ENCODE measurements around the gene PTPRK.

PTPRK gene

DNA sequence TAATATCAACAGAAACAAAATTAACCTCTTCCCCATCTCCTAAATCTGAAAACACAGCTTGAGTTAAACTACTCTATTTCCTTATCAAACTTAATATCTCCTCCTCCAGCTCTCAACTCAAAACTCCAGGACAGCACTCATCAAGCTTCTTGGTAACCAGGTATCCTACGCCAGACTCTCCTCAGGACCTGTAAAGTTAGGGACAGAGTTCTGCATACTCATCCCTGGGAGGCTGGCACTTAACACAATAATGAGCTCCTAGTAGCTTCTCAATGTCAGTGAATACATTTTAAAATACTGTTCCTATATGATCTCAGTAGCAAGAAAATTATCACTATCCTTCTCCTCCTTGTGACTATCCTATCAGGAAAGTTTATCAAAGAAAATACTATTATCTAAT, 240.3 kb downstream of the PTPRK start:
- DNase-seq: no peak

DNA sequence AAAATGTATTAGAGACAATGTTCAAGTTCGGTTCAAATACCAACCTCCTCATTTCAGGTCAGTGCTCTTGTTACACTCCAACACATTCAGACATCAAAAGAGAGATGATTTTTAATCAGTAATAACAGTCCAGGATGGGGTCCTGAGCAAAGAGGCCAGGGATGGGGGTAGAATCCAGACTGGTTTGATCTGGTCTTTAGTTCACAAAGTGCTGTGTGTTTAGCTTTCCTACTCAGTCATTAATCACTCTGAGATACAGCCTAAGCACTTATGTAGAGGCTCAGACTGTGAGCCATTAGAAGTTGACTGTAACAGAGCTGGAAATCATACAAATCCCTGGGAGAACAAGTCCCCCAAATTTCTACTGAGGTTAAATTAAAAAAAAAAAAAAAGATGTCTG, 241.6 kb downstream of the PTPRK start:
- DNase-seq: no peak

DNA sequence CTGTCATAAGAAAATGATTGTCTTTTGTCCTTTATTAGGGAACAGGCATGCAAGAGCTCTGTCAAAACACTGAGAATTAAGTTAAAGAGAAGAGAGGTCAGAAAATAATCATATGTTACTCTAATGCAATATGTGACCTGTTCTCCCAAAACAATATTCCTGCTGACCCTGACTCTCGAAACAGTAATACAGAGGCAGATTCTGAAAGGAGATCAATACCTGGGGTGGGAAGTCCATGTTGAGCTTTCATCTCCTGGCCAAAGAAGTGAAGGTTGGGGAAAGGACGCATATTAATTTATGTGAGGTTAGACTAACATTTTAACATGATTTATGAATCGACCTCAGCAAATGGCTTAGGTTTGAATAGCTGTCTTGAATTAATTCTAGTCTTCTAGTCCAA, 243.0 kb downstream of the PTPRK start:
- DNase-seq: no peak

DNA sequence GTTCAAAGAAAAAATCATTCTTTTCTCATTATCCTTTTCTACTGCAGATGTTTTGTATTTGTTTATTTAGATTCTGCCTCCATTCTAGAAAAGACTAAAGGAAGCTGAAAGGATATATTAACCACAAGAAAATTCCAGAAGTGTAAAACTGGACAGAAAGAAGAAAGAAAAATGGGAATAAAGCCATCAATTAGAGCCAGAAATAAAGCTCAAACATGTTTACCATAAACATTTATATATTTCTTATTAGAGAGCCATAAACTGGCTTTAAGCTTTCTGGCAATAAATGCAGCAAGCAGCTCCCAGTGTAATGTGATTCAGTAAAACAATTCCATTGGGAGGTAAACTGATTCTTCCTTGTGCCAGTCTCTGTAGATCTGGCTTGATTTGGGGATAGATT, 244.1 kb downstream of the PTPRK start:
- DNase-seq: no peak

DNA sequence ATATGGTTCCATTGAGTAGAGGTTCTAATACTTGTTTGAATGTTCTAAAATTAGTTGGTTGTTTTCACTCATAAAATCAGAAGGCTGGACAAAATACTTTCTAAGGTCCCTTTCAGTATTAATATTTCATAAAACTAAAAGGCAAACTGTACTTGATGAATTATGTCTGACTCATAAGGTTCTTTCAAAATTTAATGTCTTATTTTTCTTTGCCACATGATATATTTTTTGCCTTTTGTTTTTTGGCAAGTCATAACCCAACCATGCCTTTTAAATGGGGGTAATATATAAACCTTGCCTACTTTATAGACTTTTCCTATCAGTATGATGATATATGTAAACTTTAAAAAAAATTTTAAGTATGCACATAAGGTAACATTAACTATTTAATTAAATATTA, 244.7 kb downstream of the PTPRK start:
- DNase-seq: no peak

DNA sequence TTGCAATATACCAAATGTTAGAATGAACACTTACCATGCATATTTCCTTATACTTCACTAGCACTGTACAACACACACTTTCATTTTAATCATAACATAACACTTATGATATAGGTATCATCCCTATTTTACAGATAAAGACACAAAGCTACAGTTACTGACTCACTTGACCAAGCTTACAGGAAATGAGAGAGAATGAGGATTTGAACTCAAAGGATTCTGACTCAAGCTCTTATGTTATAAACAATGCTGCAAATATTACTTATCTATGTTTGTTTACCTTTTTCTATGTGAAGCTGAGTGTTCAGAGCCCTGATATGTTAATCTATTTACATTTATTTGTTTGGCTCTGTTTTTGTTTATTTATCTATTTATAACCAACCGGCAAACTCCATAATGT, 245.4 kb downstream of the PTPRK start:
- DNase-seq: no peak

DNA sequence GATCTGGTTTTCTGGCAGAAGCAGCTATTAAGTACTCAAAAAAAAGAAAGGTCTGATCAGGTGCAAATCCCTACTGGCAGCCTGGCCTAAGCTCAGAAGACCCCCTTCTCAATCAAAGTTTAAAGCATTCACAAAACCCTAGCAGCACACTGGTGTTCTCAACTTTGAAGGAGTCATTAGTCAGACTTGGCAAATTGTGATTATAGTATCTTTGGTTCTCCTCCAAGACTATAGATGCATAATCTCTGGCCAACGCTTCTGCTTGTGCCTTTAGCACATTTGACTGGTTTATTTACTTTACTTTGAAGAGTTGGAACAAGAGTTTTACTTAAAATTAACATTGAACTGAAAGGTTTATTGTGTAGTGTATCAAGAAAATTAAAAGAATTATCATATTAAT, 248.9 kb downstream of the PTPRK start:
- no peak for DNase-seq

DNA sequence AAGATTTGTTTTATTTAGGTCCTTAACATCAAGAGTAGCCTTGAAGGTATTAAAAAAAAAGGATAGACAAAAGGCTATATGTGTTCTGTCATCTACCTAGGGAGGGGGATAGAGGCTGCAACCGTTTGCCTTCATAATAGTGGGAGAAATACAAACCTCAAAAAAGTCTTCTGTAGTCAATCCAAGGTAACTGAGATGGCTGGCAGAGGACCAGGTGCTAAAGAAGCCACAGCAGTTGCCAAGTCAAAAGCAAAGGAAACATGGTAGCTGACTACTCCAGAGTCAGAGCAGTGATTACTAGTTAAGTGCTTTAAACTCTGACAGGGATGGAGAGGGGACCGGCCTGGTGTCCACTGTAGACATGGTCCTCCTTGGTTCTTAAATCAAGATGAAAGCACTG, 249.4 kb downstream of the PTPRK start:
- DNase-seq: no peak

DNA sequence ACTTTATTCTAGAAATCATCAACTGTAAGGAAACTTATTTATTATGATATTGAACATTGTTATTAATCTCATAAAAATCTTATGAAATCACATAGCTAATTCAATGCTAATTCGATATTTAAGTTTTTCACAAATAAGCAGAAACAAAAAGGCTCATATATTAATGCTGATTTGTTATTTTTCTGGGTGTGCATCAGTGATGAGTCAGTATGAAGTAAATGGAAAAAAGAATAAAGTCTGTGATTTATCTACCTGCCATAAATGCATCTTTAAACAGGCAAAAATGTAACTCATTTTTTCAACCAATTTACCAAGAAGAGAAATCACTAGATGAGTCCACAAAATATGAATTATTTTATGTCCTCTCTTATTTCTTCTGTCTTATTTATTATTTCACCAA, 253.5 kb downstream of the PTPRK start:
- no peak for DNase-seq

DNA sequence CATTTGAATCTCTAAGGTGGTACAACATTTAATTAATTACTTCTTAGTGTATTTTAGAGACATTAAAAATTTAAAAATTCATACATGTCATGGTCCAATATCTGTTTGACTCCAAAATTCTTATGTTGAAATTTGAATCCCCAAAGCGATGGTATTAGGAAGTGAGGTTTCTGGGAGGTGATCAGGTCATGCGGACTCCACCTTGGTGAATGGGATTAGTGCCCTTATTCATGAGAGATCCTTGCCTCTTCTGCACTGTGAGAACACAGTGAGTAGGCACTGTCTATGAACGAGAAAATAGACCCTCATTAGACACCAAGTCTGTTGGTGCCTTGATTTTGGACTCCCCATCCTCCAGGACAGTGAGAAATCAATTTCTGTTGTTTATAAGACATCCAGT, 254.7 kb downstream of the PTPRK start:
- no peak for DNase-seq

DNA sequence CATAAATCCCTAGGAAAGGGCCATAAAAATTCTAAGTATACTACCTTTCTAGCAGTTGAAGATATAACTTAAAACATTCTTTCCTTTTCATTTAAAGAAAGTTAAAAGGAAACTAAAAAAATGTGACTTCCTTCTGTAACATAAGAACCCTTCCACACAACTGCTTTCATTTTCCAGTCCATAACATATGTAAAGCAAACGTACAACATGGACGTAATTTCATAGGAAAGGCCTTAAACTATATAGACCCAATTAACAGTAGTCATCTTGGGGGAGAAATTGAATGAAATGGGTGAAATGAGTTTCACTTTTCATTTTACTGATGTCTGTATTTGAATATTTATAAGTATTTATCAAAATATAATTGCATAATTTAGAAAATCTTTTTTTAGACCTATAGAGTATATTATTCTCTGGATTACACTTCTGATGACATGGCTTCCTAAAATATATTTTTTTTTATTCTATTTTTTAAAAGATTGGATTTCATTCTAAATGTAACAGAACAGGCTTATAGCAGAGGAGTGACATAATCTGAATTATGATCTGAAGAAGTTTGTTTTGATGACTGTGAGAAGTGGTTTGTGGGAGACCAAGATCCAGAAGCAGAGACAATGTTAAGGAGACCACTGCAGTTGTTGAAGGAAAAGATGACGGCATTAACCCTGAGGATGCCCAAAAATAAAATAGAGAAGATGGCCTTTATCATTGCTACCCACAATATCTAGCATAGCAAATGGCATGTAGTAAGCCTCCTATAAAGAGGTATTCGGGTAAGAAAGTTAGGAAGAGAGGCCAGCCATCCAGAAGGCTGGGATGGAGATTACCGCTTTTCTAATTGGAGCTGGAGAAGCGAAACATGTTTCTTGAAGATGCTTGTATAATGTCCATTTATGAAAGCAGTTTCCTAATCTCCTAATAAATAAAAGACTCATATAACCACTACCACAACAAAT, 260.4 kb downstream of the PTPRK start:
- no peak for DNase-seq

DNA sequence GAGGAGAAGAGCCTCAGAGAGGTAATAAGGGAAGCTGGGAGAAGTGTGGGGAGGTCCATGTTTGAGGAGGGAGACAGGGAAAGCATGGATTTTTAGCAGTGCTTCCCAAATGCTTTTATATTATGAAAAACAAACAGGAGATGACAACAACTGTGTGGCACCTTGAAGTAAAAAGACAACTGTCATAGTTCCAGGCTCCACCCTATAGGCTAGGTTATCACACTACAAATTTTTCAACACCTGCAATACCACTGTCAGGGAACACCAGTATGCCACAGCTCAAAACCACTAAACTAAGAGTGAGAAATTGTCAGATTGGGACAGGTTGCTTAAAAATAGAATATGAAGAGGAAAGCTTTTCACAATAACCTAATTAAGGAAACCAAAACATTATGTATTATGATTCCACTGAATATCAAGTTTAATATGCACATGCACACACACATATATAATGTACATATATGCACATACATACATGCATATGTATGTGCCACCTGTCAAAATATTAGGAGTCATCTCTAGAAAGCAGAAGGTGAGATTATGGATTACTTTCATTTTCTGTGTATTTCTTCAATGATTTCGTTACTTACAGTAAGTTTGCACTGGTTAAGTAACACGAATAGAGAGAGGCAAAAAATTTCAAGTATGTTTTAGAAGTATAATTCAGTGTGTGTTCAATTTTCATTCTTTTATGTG, 261.2 kb downstream of the PTPRK start:
- DNase-seq: no peak

DNA sequence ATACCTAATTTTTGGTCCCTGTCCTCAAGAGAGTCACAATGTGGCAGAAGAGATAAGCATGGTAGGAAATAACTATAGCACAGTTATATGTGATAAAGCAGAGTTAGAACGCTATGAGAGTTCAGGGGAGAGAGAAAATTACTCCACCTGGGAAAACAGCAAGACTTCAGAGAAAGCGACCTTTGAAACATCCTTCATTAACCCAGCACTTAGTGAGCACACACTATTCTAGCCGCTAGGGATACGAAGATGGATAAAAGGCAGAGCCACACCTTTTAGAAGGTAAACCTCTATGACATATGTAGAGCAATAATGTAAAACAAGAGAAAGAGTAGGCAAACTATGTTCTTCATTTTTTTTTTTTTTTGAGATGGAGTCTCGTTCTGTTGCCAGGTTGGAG, 264.3 kb downstream of the PTPRK start:
- no peak for DNase-seq

DNA sequence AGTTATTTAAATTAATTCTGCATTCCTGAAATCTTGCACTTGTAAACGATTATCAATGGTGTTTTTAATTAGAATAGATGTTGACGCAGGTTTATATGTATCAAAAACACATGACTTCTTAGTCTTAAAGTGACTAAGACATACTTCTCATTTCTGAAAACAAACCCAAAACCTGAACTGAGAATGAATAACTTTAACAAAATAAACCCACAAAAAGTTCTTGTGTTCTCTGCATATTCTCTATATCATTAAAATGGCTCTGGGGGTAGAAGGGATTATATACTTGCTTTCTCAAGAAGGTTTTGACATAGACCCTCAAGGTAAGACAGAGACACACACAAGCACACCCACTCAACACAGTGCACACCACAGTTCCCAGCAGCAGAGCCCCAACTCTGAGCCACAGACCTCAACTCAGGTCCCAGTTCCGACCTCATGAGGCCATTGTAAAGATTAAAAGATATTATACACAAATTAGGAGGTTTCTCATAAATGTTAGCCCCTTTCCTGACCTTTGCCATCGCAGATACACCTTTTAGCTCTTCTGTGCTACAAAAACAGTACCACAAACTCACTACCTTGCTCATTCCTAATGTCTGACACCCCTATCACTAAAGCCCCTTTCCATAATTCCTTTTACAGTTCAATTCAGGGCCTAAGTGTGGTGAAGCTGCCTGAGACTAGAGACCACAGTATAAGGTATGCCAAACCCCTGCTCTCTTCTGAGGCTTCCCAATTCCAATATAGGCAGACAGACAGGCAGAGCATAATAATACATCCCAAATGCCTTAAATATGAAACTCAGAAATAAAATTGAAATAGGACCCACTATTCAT, 267.8 kb downstream of the PTPRK start:
- DNase-seq: peak; percentile 68

DNA sequence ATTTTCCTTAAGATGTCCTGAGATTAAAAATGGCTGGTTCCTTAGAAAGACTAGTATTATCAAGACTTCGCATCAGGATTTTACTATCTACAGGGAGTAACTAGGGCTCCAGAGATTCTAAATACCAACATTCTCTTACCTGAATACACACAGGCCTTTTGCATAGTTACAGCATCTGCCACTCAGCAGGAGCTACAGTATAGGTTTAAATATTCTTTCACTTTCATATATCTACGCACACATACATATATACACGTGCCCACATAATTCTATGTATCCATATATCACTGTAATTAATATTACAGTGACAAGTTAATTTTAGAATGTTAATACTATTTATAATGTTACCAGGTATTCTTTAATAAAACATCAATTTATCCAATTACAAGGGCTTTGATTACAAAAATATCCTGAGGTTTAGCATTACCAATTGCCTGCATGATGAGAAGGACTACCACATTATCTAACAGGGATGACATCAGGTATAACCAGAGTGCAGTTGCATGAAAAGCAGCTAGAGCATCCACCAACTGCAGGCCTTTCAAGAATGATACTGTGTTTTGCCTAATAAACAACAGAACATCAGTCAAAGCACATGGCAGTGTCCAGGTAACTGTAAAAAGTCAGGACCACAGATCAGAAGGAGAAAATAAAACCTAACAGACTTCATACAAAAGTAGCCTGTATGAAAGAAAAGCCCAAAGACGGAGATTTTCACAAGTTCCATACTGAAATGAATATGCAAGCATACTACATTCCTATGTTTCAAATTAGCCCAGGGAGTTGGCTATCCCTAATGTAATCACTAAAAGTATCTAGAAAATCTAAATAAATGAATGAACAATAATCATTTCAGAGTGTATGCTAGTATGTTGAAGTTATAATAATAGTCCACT, 268.7 kb downstream of the PTPRK start:
- DNase-seq: no peak

DNA sequence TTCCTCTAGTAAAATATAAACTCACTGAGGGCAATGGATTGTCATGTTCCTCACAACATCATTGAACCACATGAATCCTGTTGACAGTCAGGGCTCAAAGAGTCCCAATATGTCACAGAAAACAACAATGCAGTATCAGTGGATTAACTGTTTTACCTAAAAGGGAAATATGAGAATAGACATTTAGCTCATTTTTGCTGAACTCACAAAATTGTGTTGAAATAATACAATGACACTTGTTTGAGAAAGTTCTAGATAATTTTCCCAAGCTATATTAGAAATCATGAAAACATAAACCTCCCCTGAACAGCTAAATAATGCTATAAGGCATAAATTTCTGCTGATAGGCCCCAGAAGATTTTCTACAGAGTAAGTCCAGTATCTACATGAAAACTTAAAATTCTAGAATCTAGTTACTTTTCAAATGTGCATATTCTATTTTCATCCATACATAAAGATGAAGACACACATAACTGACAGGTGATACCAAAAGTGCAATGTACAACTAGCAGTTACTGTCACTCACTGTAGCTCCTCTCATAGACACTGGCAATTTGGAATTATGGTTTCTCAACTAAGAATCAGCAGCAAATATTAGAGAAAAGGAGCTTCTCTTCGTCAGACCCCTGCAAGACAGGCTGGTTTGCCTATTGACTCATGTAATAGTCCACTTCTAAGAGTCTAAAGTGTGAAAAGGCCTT, 269.9 kb downstream of the PTPRK start:
- DNase-seq: no peak

DNA sequence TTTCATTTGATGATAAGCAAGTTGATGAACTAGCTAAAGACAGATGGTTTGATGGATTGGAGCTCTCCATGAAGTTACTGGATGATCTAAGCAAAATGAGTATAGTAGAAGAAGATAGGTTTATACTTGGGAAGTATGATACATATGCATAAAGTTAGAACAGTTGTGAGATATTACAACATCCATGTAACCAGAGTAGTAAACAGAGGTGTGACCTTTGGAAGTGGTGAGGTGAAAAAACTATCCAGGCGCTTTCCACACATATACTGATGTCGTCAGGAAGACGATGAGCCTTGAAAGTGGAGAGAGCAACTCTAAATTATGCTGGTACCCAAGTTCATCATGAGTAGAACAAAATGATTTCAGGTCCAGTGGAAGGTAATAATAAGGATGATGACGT, 271.0 kb downstream of the PTPRK start:
- no peak for DNase-seq

DNA sequence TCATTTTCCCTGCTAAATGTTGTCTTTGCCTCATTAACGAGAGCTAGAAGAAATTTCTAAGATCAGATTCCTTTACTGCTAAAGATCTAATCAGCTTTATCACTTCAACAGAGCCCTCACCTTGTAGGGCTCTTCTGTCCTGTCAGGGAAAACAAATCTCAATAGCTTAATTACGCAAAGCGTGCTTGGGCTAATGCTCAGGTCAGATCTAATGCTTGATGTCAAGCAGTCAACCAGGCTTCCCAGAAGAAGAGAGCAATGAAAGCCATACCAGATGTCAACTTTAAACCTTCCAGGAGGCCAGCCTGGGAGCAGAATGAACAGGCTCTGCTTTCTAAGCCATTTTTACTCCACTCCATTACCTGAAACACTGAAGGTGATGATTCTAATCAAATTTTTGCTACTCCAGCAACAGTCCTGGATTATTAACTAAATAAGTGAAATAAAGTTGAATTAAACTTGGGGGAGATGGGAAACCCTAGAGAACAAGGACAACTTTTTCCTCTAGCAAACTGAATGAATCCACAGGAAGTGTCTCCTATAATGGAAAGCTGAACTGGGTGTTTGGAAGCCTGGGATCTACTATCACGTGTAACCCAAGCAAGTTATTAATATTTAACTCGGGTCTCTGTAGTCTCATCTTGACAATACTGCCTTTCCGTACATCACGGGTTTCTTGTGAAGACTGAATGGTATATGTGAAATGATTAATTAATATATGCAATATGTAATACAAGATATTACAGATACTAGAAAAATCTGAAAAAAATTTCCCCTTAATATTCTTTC, 273.7 kb downstream of the PTPRK start:
- no peak for DNase-seq

DNA sequence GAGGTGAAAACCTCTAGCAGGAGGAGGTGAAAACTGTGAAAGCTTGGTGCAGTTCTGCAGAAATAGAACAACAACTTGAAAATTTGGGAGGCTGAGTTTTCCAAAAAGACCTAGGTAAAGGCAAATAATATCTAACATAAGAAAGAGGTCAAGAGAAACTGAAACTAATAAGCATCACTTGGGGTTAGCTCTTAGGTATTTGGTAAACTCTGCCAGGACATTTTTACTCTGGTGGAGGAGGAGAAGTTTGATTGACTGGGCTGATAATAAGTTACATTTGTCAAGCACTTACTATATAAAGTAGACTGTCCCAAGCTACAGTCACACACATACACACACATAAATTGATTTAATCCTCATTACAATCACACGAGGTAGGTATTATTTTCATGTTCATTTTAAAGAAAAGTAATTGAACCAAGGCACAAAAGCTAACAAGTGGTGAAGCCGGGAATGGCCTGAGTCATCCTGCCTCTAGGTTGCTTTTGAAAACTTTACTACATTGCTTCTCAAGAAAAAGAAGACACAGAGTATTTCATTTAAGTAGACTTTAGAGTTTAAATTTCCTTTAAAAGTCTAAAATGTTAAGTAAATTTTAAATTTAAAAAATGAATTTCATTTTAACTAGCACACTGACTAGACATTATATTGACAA, 275.5 kb downstream of the PTPRK start:
- DNase-seq: peak; percentile 34

All from fibroblast of skin of scalp (primary cell).